ENCODE results near the gene OLA1.

DNA sequence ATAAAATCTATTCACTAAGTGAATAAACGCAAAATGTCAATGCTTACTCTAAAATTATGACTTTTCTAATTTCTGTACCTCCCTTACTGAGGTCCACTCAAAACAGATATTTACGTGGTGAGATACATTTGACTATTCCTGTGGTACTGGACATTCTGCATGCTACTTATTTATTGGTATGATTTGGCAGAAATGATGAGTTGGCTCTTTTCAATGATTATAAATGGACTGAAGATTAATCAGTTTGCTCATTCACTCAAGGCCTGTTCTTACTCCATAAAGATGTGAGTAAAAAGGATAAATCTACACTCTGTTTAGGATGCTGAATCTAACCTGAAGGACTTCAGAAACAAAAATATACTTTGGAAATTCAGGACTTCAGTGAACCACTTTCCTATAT is 98.8 kb downstream of the OLA1 start:
- TF ChIP-seq, protein P1, sequence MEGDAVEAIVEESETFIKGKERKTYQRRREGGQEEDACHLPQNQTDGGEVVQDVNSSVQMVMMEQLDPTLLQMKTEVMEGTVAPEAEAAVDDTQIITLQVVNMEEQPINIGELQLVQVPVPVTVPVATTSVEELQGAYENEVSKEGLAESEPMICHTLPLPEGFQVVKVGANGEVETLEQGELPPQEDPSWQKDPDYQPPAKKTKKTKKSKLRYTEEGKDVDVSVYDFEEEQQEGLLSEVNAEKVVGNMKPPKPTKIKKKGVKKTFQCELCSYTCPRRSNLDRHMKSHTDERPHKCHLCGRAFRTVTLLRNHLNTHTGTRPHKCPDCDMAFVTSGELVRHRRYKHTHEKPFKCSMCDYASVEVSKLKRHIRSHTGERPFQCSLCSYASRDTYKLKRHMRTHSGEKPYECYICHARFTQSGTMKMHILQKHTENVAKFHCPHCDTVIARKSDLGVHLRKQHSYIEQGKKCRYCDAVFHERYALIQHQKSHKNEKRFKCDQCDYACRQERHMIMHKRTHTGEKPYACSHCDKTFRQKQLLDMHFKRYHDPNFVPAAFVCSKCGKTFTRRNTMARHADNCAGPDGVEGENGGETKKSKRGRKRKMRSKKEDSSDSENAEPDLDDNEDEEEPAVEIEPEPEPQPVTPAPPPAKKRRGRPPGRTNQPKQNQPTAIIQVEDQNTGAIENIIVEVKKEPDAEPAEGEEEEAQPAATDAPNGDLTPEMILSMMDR (IDR thresholded peaks at IDR 0.05) = no peak
- no peak for TF ChIP-seq EP300 (IDR thresholded peaks at IDR 0.05)
- no peak for TF ChIP-seq POLR2AphosphoS5 (IDR thresholded peaks at IDR 0.05)

All from sigmoid colon (tissue), 4 donors.